ENCODE measurements around the gene FZD2. TPM values are rescaled to one million over a fixed set of nuclear protein-coding genes. Genes with fewer than 3 reads are reported as not detected.
A peak's percentile ranks its signal among the peaks of the same experiment; 100 is the strongest.

The FZD2 gene
- total and polyA plus RNA-seq, 2 of the 13 experiments (the other 11 are each of a cell fraction or from before 2014, with no cell fraction given) = 0.07 to 0.13 TPM

DNA sequence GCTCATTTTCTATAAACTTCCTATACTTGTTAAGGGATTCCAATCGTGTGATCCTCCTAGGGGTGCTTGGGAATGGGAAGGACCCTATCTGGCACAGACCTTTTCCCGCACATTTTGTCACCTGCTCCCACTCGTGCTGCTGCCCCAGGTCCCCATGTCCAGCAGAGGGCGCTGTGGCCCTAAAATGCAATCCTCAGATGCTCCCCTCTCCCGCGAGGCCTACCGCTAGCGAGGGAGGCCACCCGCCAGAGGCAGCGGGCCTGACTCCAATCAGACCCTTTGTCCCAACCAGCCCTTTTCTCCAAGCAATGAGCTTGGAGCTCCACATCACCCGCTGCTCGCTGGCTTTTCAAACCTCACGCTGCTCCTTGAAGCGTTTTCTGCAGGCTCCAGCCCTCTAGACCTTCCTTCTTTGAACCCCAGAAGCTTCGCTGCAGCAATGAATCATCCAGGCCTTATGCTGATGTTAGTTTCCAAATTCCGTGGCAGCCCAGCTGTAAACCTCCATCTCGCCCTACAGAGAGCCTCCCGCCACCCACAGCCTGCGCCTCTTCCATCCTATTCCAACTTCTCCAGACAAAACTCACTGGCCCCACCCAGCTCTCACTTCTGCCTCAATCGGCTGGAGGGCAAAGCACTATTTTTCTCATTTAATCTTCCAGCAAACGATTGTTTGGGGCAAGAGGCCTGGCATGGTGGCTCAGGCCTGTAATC, 23.6 kb upstream of the FZD2 start (continued):
- TF ChIP-seq, protein P1, sequence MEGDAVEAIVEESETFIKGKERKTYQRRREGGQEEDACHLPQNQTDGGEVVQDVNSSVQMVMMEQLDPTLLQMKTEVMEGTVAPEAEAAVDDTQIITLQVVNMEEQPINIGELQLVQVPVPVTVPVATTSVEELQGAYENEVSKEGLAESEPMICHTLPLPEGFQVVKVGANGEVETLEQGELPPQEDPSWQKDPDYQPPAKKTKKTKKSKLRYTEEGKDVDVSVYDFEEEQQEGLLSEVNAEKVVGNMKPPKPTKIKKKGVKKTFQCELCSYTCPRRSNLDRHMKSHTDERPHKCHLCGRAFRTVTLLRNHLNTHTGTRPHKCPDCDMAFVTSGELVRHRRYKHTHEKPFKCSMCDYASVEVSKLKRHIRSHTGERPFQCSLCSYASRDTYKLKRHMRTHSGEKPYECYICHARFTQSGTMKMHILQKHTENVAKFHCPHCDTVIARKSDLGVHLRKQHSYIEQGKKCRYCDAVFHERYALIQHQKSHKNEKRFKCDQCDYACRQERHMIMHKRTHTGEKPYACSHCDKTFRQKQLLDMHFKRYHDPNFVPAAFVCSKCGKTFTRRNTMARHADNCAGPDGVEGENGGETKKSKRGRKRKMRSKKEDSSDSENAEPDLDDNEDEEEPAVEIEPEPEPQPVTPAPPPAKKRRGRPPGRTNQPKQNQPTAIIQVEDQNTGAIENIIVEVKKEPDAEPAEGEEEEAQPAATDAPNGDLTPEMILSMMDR (CRISPR knock-in tag; IDR thresholded peaks at IDR 0.05) = peak; percentile 99
- TF ChIP-seq SALL2 (CRISPR knock-in tag; IDR thresholded peaks at IDR 0.05) = peak; percentile 71; the same call in 1 of the 2 replicates
- TF ChIP-seq KLF13 (CRISPR knock-in tag; IDR thresholded peaks at IDR 0.05) = peak; percentile 60; the same call in 1 of the 2 replicates
- TF ChIP-seq KMT2A (CRISPR knock-in tag; IDR thresholded peaks at IDR 0.05) = no peak
- TF ChIP-seq ELF4 (CRISPR knock-in tag; IDR thresholded peaks at IDR 0.05; ENCODE audit: borderline replicate concordance) = no peak
- TF ChIP-seq HNRNPLL (IDR thresholded peaks at IDR 0.05; ENCODE audit: low read depth, low read length, poor library complexity, severe bottlenecking) = peak; percentile 30
- TF ChIP-seq MZF1 (CRISPR knock-in tag; IDR thresholded peaks at IDR 0.05; ENCODE audit: borderline replicate concordance) = peak; percentile 67; the same call in 1 of the 2 replicates
- TF ChIP-seq KDM5B (CRISPR knock-in tag; IDR thresholded peaks at IDR 0.05; ENCODE audit: borderline replicate concordance) = peak; percentile 84; the same call in 1 of the 2 replicates
- TF ChIP-seq NFKB2 (CRISPR knock-in tag; IDR thresholded peaks at IDR 0.05; ENCODE audit: borderline replicate concordance) = peak; percentile 74; the same call in 1 of the 2 replicates
- TF ChIP-seq, protein P2, sequence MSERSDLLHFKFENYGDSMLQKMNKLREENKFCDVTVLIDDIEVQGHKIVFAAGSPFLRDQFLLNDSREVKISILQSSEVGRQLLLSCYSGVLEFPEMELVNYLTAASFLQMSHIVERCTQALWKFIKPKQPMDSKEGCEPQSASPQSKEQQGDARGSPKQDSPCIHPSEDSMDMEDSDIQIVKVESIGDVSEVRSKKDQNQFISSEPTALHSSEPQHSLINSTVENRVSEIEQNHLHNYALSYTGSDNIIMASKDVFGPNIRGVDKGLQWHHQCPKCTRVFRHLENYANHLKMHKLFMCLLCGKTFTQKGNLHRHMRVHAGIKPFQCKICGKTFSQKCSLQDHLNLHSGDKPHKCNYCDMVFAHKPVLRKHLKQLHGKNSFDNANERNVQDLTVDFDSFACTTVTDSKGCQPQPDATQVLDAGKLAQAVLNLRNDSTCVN (CRISPR knock-in tag; IDR thresholded peaks at IDR 0.05; ENCODE audit: borderline replicate concordance) = no peak
- TF ChIP-seq HNF4G (IDR thresholded peaks at IDR 0.05; ENCODE audit: borderline replicate concordance, low read depth, low read length) = no peak
- TF ChIP-seq HNF4G (CRISPR knock-in tag; IDR thresholded peaks at IDR 0.05; ENCODE audit: borderline replicate concordance, low read depth) = peak; percentile 36; the same call in 1 of the 2 replicates
- TF ChIP-seq ZBTB38 (CRISPR knock-in tag; IDR thresholded peaks at IDR 0.05) = peak; percentile 49; the same call in 1 of the 2 replicates
- TF ChIP-seq, protein P3, sequence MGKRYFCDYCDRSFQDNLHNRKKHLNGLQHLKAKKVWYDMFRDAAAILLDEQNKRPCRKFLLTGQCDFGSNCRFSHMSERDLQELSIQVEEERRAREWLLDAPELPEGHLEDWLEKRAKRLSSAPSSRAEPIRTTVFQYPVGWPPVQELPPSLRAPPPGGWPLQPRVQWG (CRISPR knock-in tag; IDR thresholded peaks at IDR 0.05; ENCODE audit: borderline replicate concordance, low read depth) = no peak
- no peak for TF ChIP-seq ZNF605 (CRISPR knock-in tag; IDR thresholded peaks at IDR 0.05)
- TF ChIP-seq SAP130 (CRISPR knock-in tag; IDR thresholded peaks at IDR 0.05; ENCODE audit: low read depth) = peak; percentile 61
- TF ChIP-seq, protein P4, sequence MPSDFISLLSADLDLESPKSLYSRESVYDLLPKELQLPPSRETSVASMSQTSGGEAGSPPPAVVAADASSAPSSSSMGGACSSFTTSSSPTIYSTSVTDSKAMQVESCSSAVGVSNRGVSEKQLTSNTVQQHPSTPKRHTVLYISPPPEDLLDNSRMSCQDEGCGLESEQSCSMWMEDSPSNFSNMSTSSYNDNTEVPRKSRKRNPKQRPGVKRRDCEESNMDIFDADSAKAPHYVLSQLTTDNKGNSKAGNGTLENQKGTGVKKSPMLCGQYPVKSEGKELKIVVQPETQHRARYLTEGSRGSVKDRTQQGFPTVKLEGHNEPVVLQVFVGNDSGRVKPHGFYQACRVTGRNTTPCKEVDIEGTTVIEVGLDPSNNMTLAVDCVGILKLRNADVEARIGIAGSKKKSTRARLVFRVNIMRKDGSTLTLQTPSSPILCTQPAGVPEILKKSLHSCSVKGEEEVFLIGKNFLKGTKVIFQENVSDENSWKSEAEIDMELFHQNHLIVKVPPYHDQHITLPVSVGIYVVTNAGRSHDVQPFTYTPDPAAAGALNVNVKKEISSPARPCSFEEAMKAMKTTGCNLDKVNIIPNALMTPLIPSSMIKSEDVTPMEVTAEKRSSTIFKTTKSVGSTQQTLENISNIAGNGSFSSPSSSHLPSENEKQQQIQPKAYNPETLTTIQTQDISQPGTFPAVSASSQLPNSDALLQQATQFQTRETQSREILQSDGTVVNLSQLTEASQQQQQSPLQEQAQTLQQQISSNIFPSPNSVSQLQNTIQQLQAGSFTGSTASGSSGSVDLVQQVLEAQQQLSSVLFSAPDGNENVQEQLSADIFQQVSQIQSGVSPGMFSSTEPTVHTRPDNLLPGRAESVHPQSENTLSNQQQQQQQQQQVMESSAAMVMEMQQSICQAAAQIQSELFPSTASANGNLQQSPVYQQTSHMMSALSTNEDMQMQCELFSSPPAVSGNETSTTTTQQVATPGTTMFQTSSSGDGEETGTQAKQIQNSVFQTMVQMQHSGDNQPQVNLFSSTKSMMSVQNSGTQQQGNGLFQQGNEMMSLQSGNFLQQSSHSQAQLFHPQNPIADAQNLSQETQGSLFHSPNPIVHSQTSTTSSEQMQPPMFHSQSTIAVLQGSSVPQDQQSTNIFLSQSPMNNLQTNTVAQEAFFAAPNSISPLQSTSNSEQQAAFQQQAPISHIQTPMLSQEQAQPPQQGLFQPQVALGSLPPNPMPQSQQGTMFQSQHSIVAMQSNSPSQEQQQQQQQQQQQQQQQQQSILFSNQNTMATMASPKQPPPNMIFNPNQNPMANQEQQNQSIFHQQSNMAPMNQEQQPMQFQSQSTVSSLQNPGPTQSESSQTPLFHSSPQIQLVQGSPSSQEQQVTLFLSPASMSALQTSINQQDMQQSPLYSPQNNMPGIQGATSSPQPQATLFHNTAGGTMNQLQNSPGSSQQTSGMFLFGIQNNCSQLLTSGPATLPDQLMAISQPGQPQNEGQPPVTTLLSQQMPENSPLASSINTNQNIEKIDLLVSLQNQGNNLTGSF (CRISPR knock-in tag; IDR thresholded peaks at IDR 0.05) = 0 out of 2 replicates have a peak, but pooled peaks have one; percentile 57
- TF ChIP-seq, protein P5, sequence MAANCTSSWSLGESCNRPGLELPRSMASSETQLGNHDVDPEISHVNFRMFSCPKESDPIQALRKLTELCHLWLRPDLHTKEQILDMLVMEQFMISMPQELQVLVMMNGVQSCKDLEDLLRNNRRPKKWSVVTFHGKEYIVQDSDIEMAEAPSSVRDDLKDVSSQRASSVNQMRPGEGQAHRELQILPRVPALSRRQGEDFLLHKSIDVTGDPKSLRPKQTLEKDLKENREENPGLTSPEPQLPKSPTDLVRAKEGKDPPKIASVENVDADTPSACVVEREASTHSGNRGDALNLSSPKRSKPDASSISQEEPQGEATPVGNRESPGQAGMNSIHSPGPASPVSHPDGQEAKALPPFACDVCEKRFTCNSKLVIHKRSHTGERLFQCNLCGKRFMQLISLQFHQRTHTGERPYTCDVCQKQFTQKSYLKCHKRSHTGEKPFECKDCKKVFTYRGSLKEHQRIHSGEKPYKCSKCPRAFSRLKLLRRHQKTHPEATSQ (CRISPR knock-in tag; IDR thresholded peaks at IDR 0.05; ENCODE audit: borderline replicate concordance) = 0 out of 2 replicates have a peak, but pooled peaks have one; percentile 41
